ENCODE data around the gene SUN3. TPM values are rescaled to one million over a fixed set of nuclear protein-coding genes. Genes with fewer than 3 reads are reported as not detected.

SUN3 gene
- total and polyA plus RNA-seq, 11 donors: not detected

DNA sequence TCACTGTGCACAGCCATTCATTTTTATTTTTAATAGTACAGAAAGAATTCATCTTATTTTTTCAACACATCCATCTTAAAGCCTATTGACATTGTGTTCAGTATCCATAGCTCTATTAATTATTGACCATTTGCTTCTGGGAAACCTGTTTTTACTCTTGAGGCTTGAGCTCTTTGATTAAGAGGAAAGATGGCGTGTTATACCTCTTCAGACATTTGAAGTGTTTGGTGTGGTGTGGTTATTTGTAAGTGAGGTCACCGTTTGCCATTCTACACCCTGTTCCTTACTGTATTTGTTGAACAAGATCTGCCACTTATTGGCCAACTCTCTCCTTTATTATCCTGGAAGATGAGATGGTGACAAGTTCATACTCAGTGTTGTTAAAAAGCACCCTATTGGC, 24.8 kb upstream of the SUN3 start:
- intact Hi-C loops (cut with DNase I): no loop called here
- Histone ChIP-seq H3K9me3 (peaks cover 0 to 17% (median 0%) of the 10 kb centered on the region in 12 donors), H3K4me3 (no peak overlapping the region), H3K36me3 (no peaks in the 10 kb centered on the region), H3K27me3 (no peaks in the 10 kb centered on the region), H3K4me1 (peaks cover 0 to under 1% (median 0%) of the 10 kb centered on the region in 12 donors), H3K27ac (no peak overlapping the region)
- no peak for DNase-seq
- 93 to 98% (median 95%) methylated on average over 2 of the region's 2 CpGs for WGBS, 4 donors
- ATAC-seq: no peak
- TF ChIP-seq, protein P1, sequence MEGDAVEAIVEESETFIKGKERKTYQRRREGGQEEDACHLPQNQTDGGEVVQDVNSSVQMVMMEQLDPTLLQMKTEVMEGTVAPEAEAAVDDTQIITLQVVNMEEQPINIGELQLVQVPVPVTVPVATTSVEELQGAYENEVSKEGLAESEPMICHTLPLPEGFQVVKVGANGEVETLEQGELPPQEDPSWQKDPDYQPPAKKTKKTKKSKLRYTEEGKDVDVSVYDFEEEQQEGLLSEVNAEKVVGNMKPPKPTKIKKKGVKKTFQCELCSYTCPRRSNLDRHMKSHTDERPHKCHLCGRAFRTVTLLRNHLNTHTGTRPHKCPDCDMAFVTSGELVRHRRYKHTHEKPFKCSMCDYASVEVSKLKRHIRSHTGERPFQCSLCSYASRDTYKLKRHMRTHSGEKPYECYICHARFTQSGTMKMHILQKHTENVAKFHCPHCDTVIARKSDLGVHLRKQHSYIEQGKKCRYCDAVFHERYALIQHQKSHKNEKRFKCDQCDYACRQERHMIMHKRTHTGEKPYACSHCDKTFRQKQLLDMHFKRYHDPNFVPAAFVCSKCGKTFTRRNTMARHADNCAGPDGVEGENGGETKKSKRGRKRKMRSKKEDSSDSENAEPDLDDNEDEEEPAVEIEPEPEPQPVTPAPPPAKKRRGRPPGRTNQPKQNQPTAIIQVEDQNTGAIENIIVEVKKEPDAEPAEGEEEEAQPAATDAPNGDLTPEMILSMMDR (IDR thresholded peaks at IDR 0.05): no peak
- no peak for TF ChIP-seq POLR2A (IDR thresholded peaks at IDR 0.05)

- peaks cover 0 to 14% (median 0%) of the 10 kb centered on the region in 12 donors for H3K9me3 ChIP-seq
- intact Hi-C loops (cut with DNase I): no loop called here
- no peaks in the 10 kb centered on the region for H3K27me3 ChIP-seq
- 68 to 78% (median 74%) methylated on average over 8 of the region's 8 CpGs for WGBS, 4 donors
- DNase-seq: no peak
- H3K27ac ChIP-seq: no peak overlapping the region
- TF ChIP-seq, protein P1 (IDR thresholded peaks at IDR 0.05): no peak
- no peak for TF ChIP-seq POLR2A (IDR thresholded peaks at IDR 0.05)
- H3K4me1 ChIP-seq: no peaks in the 10 kb centered on the region
- peak in 1 of 4 donors; percentile 45 for ATAC-seq
- H3K36me3 ChIP-seq: no peaks in the 10 kb centered on the region
- H3K4me3 ChIP-seq: no peak overlapping the region
Observed at GRCh38 chr7:48052748-48053147, 23.8 kb upstream of the SUN3 start.

GRCh38 chr7:48049850-48050249, 20.9 kb upstream of the SUN3 start:
- 78 to 84% (median 81%) methylated on average over 8 of the region's 8 CpGs for WGBS, 4 donors
- Histone ChIP-seq H3K27ac (no peak overlapping the region), H3K27me3 (no peaks in the 10 kb centered on the region), H3K4me3 (no peak overlapping the region), H3K36me3 (no peaks in the 10 kb centered on the region), H3K9me3 (no peaks in the 10 kb centered on the region), H3K4me1 (no peaks in the 10 kb centered on the region)
- intact Hi-C loops (cut with DNase I): no loop called here
- TF ChIP-seq, protein P1 (IDR thresholded peaks at IDR 0.05): no peak
- no peak for TF ChIP-seq POLR2A (IDR thresholded peaks at IDR 0.05)
- DNase-seq: peak in 1 of 5 donors; percentile 28
- ATAC-seq: peak in 2 of 4 donors; percentile 24 to 41

GRCh38 chr7:48048113-48048512, 19.2 kb upstream of the SUN3 start:
- no peak for DNase-seq
- WGBS, 4 donors: 94 to 95% (median 94%) methylated on average over 8 of the region's 8 CpGs
- Histone ChIP-seq H3K4me1 (no peaks in the 10 kb centered on the region), H3K27ac (no peak overlapping the region), H3K36me3 (no peaks in the 10 kb centered on the region), H3K27me3 (no peaks in the 10 kb centered on the region), H3K4me3 (no peak overlapping the region), H3K9me3 (no peaks in the 10 kb centered on the region)
- ATAC-seq: no peak
- intact Hi-C loops (cut with DNase I): no loop called here
- TF ChIP-seq POLR2A (IDR thresholded peaks at IDR 0.05): no peak
- TF ChIP-seq, protein P1 (IDR thresholded peaks at IDR 0.05): no peak

All from heart left ventricle (tissue), 16 donors.